ENCODE results near the gene LATS2.

The LATS2 gene

GRCh38 chr13:21011378-21011777, 50.0 kb downstream of the LATS2 start:
- no peak overlapping the region for H3K27ac ChIP-seq (ENCODE audit: low read length)
- H3K36me3 ChIP-seq (ENCODE audit: insufficient read depth, low read depth, low read length): 0 out of 2 replicates have a peak, but pooled peaks cover 5% of the 10 kb centered on the region
- H3K9ac ChIP-seq (ENCODE audit: low read depth, low read length): no peak overlapping the region
- H3K9me3 ChIP-seq (ENCODE audit: insufficient read depth, low read depth, low read length): no peaks in the 10 kb centered on the region
- H3K4me1 ChIP-seq (ENCODE audit: insufficient read depth, low read length): peaks cover 5% of the 10 kb centered on the region; the same call in 1 of the 2 replicates
- H3K27me3 ChIP-seq (ENCODE audit: insufficient read depth, low read length): no peaks in the 10 kb centered on the region
- no peak overlapping the region for H3K4me3 ChIP-seq (ENCODE audit: low read length)

DNA sequence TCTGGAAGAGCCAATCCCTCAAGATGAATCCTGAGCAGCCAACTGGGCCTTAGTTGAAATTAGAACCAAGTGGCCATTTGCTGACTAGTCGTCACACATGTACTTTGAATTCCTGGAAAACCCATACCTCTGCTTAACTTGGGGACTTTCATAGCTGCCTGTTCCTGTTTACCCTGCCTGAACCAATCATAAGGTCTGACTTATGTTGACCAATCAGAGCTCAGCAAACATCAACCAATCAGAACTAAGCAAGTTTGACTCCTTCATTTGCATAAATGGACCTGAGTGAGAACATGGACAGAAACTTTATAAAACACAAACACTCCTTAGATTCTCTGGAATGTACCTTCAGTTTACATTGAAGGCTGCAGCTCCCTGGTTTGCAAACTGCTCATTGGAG, 50.8 kb downstream of the LATS2 start:
- peaks cover 5% of the 10 kb centered on the region; the same call in 1 of the 2 replicates for H3K4me1 ChIP-seq (ENCODE audit: insufficient read depth, low read length)
- H3K27ac ChIP-seq (ENCODE audit: low read length): no peak overlapping the region
- 0 out of 2 replicates have a peak, but pooled peaks cover 5% of the 10 kb centered on the region for H3K36me3 ChIP-seq (ENCODE audit: insufficient read depth, low read depth, low read length)
- H3K9me3 ChIP-seq (ENCODE audit: insufficient read depth, low read depth, low read length): no peaks in the 10 kb centered on the region
- H3K27me3 ChIP-seq (ENCODE audit: insufficient read depth, low read length): no peaks in the 10 kb centered on the region
- H3K9ac ChIP-seq (ENCODE audit: low read depth, low read length): no peak overlapping the region
- H3K4me3 ChIP-seq (ENCODE audit: low read length): no peak overlapping the region

GRCh38 chr13:21009036-21009435, 52.4 kb downstream of the LATS2 start:
- Histone ChIP-seq H3K4me3 (ENCODE audit: low read length) (no peak overlapping the region), H3K9me3 (ENCODE audit: insufficient read depth, low read depth, low read length) (no peaks in the 10 kb centered on the region), H3K9ac (ENCODE audit: low read depth, low read length) (no peak overlapping the region), H3K27me3 (ENCODE audit: insufficient read depth, low read length) (no peaks in the 10 kb centered on the region), H3K36me3 (ENCODE audit: insufficient read depth, low read depth, low read length) (no peaks in the 10 kb centered on the region), H3K4me1 (ENCODE audit: insufficient read depth, low read length) (peaks cover 9% of the 10 kb centered on the region; the same call in 1 of the 2 replicates), H3K27ac (ENCODE audit: low read length) (no peak overlapping the region)

DNA sequence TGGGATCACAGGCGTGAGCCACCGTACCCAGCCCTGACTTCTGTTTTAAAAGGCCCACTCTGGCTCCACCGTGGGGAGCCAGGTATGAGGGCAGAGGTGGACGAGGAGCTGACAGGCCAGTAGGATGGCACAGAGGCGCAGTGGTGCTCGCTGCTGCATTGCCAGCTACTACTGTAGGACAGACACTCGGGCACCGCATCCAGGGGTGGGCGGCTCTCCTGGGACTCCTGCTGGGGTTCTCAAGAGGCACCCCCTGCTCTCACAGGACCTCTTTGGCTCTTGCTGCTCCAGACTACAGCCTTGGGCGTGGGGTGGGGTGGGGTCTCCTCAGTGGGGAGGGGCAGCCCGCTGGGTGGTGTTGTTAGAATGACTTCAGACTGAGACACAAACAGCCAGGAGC, 53.4 kb downstream of the LATS2 start:
- Histone ChIP-seq H3K9me3 (ENCODE audit: insufficient read depth, low read depth, low read length) (no peaks in the 10 kb centered on the region), H3K27me3 (ENCODE audit: insufficient read depth, low read length) (no peaks in the 10 kb centered on the region), H3K9ac (ENCODE audit: low read depth, low read length) (no peak overlapping the region), H3K4me1 (ENCODE audit: insufficient read depth, low read length) (peaks cover 9% of the 10 kb centered on the region; the same call in 1 of the 2 replicates), H3K36me3 (ENCODE audit: insufficient read depth, low read depth, low read length) (no peaks in the 10 kb centered on the region), H3K4me3 (ENCODE audit: low read length) (no peak overlapping the region), H3K27ac (ENCODE audit: low read length) (no peak overlapping the region)

DNA sequence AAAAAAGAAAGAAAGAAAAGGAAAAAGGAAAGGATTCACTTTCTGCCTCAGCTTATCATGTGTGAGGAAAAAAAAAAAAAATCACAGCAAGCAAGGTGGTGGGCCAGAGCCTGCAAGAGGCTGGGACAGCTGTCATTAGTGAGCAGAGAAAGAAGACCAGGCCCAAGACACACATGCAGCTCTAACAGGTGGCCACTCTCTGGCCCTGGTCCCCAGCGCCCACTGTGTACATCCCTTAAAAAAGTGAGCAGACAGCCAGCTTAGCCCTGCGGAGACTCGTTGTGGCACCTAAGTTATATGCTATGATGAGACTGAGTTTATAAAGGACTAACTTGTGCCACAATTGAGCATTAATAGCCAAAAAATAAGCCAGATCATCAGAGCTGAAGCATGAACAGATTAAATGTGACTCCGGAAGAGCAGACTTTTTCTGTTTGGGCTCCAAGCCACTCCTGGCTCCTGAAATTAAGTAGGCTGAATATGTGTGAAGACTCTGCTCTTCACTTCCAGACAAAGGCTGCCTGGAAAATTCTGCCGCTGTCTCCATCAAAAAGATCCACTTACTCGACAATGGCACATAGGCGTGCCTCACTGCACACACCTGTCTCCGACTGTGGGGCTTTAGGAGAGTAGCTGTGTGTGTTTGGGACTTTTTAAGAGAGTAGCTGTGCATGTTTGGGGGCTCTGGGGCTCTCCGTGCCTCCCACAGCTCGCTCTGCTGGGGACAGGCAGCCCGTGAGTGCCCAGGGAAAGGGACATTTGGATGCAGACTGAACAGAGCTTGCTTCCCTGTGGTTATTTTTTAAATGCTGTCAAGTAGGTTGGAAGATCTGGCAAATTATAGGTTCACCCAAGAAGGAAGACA, 55.0 kb downstream of the LATS2 start:
- no peak overlapping the region for H3K4me3 ChIP-seq (ENCODE audit: low read length)
- peaks cover 9% of the 10 kb centered on the region; the same call in 1 of the 2 replicates for H3K4me1 ChIP-seq (ENCODE audit: insufficient read depth, low read length)
- no peak overlapping the region for H3K9ac ChIP-seq (ENCODE audit: low read depth, low read length)
- H3K9me3 ChIP-seq (ENCODE audit: insufficient read depth, low read depth, low read length): no peaks in the 10 kb centered on the region
- no peak overlapping the region for H3K27ac ChIP-seq (ENCODE audit: low read length)
- H3K36me3 ChIP-seq (ENCODE audit: insufficient read depth, low read depth, low read length): no peaks in the 10 kb centered on the region
- H3K27me3 ChIP-seq (ENCODE audit: insufficient read depth, low read length): no peaks in the 10 kb centered on the region

GRCh38 chr13:21005193-21005592, 56.2 kb downstream of the LATS2 start:
- no peak overlapping the region for H3K9ac ChIP-seq (ENCODE audit: low read depth, low read length)
- H3K36me3 ChIP-seq (ENCODE audit: insufficient read depth, low read depth, low read length): no peaks in the 10 kb centered on the region
- no peak overlapping the region for H3K27ac ChIP-seq (ENCODE audit: low read length)
- no peaks in the 10 kb centered on the region for H3K27me3 ChIP-seq (ENCODE audit: insufficient read depth, low read length)
- H3K4me3 ChIP-seq (ENCODE audit: low read length): no peak overlapping the region
- peaks cover 4% of the 10 kb centered on the region; the same call in 1 of the 2 replicates for H3K4me1 ChIP-seq (ENCODE audit: insufficient read depth, low read length)
- no peaks in the 10 kb centered on the region for H3K9me3 ChIP-seq (ENCODE audit: insufficient read depth, low read depth, low read length)

DNA sequence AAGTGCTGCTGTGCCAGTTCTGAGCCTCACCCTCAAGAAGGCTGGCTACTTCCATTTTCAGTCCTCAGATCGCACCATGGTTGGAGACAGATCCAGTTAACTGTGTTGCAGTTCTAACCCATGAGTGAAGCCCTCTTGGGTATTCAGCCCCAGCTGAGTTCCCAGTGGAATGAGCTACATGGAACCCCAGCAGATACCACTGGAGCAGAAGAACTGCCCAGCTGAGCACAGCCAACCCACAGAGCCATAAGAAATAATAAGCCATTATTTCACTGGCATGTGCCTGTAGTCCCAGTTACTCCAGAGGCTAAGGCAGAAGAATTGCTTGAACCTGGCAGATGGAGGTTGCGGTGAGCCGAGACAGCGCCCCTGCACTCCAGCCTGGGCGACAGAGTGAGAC, 59.9 kb downstream of the LATS2 start:
- H3K9me3 ChIP-seq (ENCODE audit: insufficient read depth, low read depth, low read length): no peaks in the 10 kb centered on the region
- H3K27me3 ChIP-seq (ENCODE audit: insufficient read depth, low read length): no peaks in the 10 kb centered on the region
- H3K27ac ChIP-seq (ENCODE audit: low read length): no peak overlapping the region
- H3K9ac ChIP-seq (ENCODE audit: low read depth, low read length): no peak overlapping the region
- no peaks in the 10 kb centered on the region for H3K36me3 ChIP-seq (ENCODE audit: insufficient read depth, low read depth, low read length)
- no peak overlapping the region for H3K4me3 ChIP-seq (ENCODE audit: low read length)
- peaks cover 16% of the 10 kb centered on the region for H3K4me1 ChIP-seq (ENCODE audit: insufficient read depth, low read length)

DNA sequence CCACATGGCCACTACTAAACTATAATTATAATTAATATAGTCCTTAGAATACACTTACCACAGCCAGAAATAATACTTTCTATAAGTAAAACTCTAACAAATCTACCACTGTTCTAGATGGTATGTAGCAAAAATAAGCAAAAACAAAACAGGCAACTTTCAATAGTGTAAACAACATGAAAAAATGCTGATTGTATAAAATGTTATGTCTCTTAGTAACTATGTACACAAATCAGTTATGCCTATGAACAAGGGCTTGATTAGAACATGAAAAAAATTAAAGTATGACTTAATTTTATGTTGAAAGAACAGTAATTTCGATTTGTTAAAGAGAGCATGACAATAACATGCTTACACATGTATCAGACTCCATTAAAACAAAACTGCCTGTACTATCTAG, 60.7 kb downstream of the LATS2 start:
- Histone ChIP-seq H3K27ac (ENCODE audit: low read length) (no peak overlapping the region), H3K9me3 (ENCODE audit: insufficient read depth, low read depth, low read length) (no peaks in the 10 kb centered on the region), H3K4me3 (ENCODE audit: low read length) (no peak overlapping the region), H3K36me3 (ENCODE audit: insufficient read depth, low read depth, low read length) (peaks cover 4% of the 10 kb centered on the region; the same call in 1 of the 2 replicates), H3K27me3 (ENCODE audit: insufficient read depth, low read length) (no peaks in the 10 kb centered on the region), H3K9ac (ENCODE audit: low read depth, low read length) (no peak overlapping the region), H3K4me1 (ENCODE audit: insufficient read depth, low read length) (peaks cover 16% of the 10 kb centered on the region)

- Histone ChIP-seq H3K9ac (ENCODE audit: low read depth, low read length) (no peak overlapping the region), H3K36me3 (ENCODE audit: insufficient read depth, low read depth, low read length) (peaks cover 11% of the 10 kb centered on the region)
Observed at GRCh38 chr13:20998649-20999415, 62.6 kb downstream of the LATS2 start.

GRCh38 chr13:20997301-20998161, 63.9 kb downstream of the LATS2 start:
- Histone ChIP-seq H3K9ac (ENCODE audit: low read depth, low read length) (no peak overlapping the region), H3K9me3 (ENCODE audit: insufficient read depth, low read depth, low read length) (no peaks in the 10 kb centered on the region), H3K36me3 (ENCODE audit: insufficient read depth, low read depth, low read length) (peaks cover 11% of the 10 kb centered on the region), H3K4me3 (ENCODE audit: low read length) (no peak overlapping the region), H3K4me1 (ENCODE audit: insufficient read depth, low read length) (peaks cover 12% of the 10 kb centered on the region), H3K27ac (ENCODE audit: low read length) (no peak overlapping the region), H3K27me3 (ENCODE audit: insufficient read depth, low read length) (no peaks in the 10 kb centered on the region)

More at GRCh38 chr13:20998649-20999415, 62.6 kb downstream of the LATS2 start:
- Histone ChIP-seq H3K4me3 (ENCODE audit: low read length) (no peak overlapping the region), H3K4me1 (ENCODE audit: insufficient read depth, low read length) (peaks cover 12% of the 10 kb centered on the region), H3K9me3 (ENCODE audit: insufficient read depth, low read depth, low read length) (no peaks in the 10 kb centered on the region), H3K27ac (ENCODE audit: low read length) (no peak overlapping the region), H3K27me3 (ENCODE audit: insufficient read depth, low read length) (no peaks in the 10 kb centered on the region)

GRCh38 chr13:20995245-20995838, 66.0 kb downstream of the LATS2 start:
- H3K27ac ChIP-seq (ENCODE audit: low read length): no peak overlapping the region
- H3K4me3 ChIP-seq (ENCODE audit: low read length): no peak overlapping the region
- H3K9ac ChIP-seq (ENCODE audit: low read depth, low read length): no peak overlapping the region
- H3K4me1 ChIP-seq (ENCODE audit: insufficient read depth, low read length): peaks cover 12% of the 10 kb centered on the region
- peaks cover 28% of the 10 kb centered on the region for H3K36me3 ChIP-seq (ENCODE audit: insufficient read depth, low read depth, low read length)
- H3K27me3 ChIP-seq (ENCODE audit: insufficient read depth, low read length): no peaks in the 10 kb centered on the region
- H3K9me3 ChIP-seq (ENCODE audit: insufficient read depth, low read depth, low read length): no peaks in the 10 kb centered on the region
